Astrocyte of the cerebellum (primary cell): Measurements from ENCODE around the gene SLC43A2.
"Not testable (repeated sequence)": the region's sequence is repeated elsewhere in the genome, so short reads cannot be mapped to it uniquely, and the experiment has no call there.

Source experiments
- DNase-seq: peaks from one replicate; pipeline ENCODE4 v3.0.0-alpha.2; 2011; ENCODE audit warnings: low read depth
- H3K4me3 ChIP-seq: 2 replicates; pipeline ENCODE4 v1.5.1; 2011; ENCODE audit warnings: mild to moderate bottlenecking, low read depth, low read length, moderate library complexity
- in situ Hi-C: cut with HindIII; loops from 2 replicates; pipeline ENCODE4 v1.10.0; 2017; ENCODE audit warnings: low sequenced_read_pairs
- TF ChIP-seq, protein P1 (sequence below): IDR thresholded peaks from 2 replicates; pipeline ENCODE4 v1.5.1; 2012; ENCODE audit warnings: low read length, low read depth, moderate library complexity, mild to moderate bottlenecking; ENCODE audit errors: missing control alignments

SLC43A2 gene

DNA sequence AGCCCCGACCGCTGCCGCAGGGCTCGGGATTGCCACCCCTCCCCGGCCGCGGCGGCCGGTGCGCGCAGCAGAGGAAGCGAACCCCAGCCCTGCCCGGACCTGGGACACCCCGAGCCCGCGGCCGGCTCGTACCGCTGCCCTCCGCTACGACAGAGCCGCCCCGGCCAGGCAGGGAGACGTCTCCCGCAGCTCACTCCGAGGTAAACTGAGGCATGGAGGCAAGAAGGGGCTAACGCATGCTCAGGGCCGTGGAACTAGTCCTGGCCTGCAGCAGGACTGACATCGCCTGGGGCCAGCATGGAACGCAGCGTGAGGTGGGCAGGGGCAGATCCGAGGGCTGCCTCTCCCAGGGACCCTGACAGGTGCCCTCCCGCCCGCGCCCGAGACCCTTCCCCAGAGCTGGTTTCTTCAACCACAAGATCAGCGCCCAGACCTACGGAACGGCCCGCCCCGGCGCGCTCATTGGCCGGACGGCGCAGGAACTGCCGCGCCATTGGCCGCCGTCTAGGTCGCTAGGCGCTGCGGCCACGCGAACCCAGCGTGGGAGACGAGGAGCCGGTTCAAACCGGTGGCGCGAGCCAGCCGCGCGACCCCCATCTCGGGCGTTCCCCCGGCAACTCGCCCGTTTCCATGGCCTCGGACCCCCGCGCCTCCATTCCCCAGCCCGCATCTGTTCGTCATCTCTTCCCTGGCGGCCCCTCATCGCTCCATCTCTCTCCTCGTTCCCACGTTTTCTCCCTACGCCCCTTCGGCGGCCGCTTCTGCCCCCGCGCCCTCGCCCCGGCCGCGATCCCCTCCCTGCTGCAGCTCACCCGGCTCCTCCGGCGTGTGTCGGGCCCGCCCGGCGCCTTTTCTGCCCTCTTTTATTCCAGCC, at the start of gene SLC43A2:
SLC43A2 (minus strand) TSS at position 853 of the 874 bp plus-strand sequence. CDS start 960 bp downstream, outside the sequence.
- TF ChIP-seq, protein P1, sequence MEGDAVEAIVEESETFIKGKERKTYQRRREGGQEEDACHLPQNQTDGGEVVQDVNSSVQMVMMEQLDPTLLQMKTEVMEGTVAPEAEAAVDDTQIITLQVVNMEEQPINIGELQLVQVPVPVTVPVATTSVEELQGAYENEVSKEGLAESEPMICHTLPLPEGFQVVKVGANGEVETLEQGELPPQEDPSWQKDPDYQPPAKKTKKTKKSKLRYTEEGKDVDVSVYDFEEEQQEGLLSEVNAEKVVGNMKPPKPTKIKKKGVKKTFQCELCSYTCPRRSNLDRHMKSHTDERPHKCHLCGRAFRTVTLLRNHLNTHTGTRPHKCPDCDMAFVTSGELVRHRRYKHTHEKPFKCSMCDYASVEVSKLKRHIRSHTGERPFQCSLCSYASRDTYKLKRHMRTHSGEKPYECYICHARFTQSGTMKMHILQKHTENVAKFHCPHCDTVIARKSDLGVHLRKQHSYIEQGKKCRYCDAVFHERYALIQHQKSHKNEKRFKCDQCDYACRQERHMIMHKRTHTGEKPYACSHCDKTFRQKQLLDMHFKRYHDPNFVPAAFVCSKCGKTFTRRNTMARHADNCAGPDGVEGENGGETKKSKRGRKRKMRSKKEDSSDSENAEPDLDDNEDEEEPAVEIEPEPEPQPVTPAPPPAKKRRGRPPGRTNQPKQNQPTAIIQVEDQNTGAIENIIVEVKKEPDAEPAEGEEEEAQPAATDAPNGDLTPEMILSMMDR = no peak
- peak within 1 kb of the TSS; percentile 60 for H3K4me3 ChIP-seq
- DNase-seq = peak; percentile 44
- in situ Hi-C loops = no loop called here

DNA sequence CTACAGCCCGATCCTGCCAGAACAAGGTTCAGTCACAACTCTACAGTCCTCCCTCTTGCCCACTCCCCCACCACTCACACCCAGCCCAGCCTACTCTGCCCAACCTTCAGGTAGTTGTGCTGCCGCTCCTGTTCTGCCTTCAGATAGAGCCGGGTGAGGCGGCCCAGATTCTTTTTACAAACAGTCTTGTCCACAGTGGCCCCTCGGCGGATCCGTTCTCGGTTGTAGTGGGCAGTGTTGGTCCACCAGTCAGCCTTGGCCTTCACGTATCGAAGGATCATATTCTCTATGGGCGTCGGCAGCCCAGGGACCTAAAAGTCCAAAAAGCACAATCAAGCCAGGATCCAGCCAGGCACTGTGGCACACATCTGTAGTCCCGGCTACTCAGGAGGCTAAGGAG, 47.8 kb upstream of the SLC43A2 start:
- DNase-seq = no peak
- TF ChIP-seq, protein P1 = no peak
- in situ Hi-C loops = no loop called here
- no peak overlapping the region for H3K4me3 ChIP-seq

DNA sequence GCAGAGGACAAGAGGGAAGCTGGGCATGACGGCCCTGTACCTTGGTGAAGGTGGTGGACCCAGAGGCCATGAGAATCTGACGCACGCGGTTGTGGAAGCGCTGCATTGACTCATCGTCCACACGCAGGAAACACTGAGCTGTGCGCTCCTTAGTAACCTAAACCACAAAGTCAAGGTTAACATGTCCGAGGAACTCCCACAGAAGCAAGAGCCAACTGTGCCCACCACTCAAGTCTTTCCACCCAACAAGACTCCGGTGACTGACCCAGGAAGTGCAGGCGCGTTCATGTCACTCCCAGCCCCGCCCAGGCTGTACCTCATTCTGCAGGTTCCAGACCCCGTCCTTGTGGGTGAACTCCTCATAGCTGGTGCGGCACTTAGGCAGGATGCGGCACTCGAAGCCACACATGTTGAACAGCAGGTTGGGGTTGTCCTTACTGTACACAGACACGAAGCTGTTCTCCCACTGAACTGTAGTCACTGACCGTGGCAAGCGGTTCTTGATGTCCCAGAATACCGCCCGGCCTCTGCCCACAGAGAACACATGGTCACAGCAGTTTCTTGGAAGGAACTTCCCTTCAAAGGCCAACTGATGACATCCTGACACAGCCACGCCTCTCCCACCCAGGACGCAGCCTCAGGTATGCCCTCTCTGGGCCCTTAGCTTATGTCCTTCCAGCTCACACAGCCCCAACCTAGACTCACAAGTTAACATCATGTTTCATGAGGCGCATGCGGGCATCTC, 44.6 kb upstream of the SLC43A2 start:
- in situ Hi-C loops = no loop called here
- TF ChIP-seq, protein P1 = no peak
- DNase-seq = no peak
- H3K4me3 ChIP-seq = no peak overlapping the region

DNA sequence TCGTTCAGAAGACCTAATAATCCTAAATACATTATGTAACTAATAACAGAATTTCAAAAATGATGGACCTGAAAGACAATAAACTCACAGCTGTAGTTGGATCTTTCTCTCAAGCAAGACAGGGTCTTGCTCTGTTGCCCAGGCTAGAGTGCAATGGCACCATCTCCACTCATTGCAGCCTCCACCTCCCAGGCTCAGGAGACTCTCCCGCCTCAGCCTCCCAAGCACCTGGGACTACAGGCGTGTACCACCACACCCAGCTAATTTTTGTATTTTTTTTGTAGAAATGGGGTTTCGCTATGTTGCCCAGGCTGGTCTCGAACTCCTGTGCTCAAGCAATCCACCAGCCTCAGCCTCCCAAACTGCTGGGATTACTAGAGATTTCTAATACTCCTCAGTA, 35.3 kb upstream of the SLC43A2 start:
- H3K4me3 ChIP-seq, DNase-seq, in situ Hi-C loops: not testable (repeated sequence)

DNA sequence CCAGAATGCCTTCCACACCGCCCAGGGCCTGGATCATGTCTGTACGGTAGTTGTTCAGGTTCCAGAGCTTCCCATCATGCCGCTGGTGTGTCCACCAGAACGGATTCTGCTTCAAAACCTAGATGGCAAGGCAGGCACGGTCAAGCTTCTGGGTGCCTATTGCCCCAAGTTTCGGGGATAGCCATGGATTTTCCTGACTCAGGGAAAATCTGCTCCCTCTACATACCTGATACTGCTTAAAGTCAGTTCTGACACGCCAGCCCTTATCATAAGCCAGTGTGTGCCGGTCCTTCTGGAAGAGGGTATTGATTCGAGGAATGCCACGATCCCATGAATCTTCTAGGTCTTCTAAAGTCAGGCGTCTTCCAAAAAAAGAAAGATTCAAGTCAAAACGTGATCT, 32.4 kb upstream of the SLC43A2 start:
- TF ChIP-seq, protein P1 = no peak
- in situ Hi-C loops = no loop called here
- no peak for DNase-seq
- no peak overlapping the region for H3K4me3 ChIP-seq

DNA sequence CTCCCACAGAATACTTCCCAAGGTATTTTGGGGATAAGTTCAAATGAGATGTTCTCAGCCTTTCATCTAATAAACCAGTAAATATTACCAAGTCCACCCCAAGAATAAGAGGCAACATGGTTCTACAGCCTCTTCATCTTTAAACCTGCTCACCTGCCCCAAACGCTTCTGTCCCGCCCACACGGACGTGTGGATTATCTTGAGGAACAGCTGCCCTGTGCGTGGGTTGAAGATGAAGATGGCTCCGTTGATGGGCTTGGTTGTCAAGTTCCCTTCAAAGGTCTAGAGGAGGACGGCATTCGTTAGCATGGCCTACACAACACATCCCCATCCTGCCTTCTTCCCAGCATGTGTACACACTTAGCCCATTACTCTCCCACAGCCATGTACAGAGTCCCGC, 29.5 kb upstream of the SLC43A2 start:
- no peak for DNase-seq
- TF ChIP-seq, protein P1 = no peak
- in situ Hi-C loops = loop anchor here (10.0 kb wide), 1 partner anchor 127 kb away; no protein-coding TSS in a partner anchor
- no peak overlapping the region for H3K4me3 ChIP-seq
